HG03378 (cell line): ENCODE results near the gene HBM.
"Not testable (repeated sequence)": the region's sequence is repeated elsewhere in the genome, so short reads cannot be mapped to it uniquely, and the experiment has no call there.

ENCODE experiments used
- ATAC-seq: cut with Tn5 transposase; IDR thresholded peaks from one replicate; pipeline ENCODE4 v1.9.1; 2021; ENCODE audit warnings: mild to moderate bottlenecking, moderate library complexity; ENCODE audit not compliant: unreplicated experiment

Gene HBM

DNA sequence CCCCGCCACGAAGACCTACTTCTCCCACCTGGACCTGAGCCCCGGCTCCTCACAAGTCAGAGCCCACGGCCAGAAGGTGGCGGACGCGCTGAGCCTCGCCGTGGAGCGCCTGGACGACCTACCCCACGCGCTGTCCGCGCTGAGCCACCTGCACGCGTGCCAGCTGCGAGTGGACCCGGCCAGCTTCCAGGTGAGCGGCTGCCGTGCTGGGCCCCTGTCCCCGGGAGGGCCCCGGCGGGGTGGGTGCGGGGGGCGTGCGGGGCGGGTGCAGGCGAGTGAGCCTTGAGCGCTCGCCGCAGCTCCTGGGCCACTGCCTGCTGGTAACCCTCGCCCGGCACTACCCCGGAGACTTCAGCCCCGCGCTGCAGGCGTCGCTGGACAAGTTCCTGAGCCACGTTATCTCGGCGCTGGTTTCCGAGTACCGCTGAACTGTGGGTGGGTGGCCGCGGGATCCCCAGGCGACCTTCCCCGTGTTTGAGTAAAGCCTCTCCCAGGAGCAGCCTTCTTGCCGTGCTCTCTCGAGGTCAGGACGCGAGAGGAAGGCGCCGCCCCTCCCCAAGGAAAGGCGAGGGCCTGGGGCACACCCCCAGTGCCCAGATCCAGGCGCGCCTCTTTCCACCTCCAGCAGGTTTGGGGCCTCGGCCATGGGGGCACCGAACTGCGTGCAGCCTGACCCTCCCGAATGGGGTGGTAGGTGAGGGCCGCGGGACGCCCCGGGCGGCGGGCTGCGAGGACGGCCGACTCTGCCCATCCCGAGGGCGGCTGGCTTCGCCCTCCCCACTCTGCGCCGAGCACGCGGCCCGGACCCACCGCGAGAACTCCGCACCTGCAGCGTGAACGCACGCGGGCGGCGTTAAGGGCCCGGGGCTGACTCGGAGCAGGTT, 15.1 kb downstream of the HBM start:
- ATAC-seq = no peak

GRCh38 chr16:181565-182021, 15.8 kb downstream of the HBM start:
- ATAC-seq = no peak

DNA sequence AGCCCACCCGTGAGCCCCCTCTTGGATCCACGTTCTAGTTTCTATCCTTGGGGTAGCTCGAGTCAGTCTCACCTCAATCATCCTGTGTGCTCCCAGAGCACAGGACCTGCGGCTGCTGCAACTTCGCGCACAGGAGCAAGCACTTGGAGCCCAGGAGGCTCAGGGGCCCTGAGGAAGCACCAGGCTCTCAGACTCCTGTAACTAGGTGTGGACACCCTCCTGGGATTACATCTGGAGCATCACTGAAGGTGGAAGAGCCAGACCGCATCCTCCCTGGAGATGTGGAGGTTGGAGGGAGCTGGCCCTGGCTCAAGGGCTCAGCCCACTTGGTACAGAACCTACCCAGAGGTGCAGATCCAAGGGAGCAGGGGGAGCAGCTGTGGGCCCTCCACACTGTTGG, 17.2 kb downstream of the HBM start:
- ATAC-seq = no peak

DNA sequence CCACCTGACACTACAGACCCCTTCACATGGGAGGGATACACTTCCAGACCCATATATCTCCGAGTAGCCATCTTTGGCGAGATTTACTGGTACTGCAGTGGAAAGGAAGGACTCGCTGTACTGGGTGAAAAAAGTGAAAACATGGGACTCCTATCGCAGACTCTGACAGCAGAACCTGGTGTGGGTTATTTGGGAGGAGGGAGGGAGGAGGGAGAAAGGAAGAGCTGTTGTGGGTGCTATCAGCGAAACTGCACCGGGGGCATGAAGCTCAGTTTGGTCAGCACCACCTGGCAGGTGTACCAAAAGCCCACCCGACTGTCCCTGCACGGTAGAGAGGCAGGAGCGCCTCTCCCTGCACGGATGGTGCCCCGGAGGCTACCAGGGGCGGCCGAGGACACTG, 19.4 kb downstream of the HBM start:
- ATAC-seq = no peak

GRCh38 chr16:185691-186090, 19.9 kb downstream of the HBM start:
- ATAC-seq = no peak

- ATAC-seq = no peak
These were observed 21.6 kb downstream of the HBM start for GRCh38 chr16:187330-187729.

DNA sequence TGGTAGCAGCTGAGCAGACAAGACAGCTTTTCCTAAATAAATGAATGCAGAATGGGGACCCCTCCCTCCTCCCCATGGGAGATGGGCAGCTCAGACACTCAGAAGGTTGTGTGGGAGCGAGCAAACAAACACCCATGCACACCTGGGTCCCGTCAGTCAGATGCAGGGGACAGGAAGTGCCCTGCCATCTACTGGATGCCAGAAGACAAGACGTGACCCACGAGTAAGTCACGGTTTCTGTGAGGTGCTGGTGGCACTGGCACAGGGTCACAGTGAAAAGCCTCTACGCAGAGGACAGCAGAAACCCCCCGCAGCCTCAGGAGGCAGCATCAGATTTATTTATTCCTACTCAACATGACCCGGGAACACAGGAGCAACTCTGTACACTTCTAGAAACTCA, 22.9 kb downstream of the HBM start:
- no peak for ATAC-seq

- ATAC-seq = no peak
These were observed 23.9 kb downstream of the HBM start for GRCh38 chr16:189604-190186.

DNA sequence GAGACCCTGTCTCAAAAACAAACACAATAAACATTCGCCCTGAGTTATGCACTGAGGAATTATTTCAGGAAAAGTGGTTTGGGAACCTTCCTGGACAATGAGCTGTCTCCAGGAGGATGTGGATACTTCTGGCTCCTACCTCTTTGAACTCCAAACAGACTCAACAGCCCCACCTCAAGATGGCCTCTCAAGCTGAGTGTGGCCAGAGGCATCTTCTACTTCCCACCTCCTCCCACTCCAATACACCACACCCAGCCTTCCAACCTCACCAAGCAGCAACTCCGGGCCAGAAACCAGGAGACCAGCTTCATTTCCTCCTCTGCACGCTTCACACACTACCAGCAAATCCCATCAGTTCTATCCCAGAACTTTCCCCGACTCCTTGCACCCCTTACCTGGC, 26.1 kb downstream of the HBM start:
- ATAC-seq = no peak

DNA sequence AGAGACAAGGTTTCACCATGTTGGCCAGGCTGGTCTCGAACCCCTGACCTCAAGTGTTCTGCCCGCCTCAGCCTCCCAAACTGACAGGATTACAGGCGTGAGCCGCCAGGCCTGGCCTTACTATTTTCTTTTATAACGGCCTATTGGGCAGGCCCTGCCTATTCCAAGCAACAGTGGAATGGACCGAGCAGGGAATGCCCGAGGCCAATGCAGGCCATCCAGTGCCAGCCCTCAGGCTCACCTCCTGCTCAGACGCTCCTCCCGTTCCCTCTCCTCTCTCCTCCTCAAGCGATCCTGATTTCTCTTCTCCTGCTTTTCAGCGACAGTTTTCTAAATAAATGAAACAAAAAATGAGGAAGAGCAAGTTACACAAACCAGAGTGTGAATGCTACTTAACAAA, 26.9 kb downstream of the HBM start:
- ATAC-seq = no peak

DNA sequence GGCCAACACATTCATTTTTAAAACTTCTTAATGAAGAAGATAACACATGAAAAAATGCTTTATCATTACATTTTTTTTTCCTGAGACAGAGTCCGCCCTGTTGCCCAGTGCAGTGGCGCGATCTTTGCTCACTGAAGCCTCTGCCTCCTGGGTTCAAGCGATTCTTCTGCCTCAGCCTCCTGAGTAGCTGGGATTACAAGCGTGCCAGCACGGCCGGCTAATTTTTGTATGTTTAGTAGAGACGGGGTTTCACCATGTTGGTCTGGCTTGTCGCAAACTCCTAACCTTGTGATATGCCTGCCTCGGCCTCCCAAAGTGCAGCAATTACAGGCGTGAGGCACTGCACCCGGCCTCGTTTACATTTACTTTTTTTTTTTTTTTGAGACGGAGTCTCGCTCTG, 27.7 kb downstream of the HBM start:
- no peak for ATAC-seq

DNA sequence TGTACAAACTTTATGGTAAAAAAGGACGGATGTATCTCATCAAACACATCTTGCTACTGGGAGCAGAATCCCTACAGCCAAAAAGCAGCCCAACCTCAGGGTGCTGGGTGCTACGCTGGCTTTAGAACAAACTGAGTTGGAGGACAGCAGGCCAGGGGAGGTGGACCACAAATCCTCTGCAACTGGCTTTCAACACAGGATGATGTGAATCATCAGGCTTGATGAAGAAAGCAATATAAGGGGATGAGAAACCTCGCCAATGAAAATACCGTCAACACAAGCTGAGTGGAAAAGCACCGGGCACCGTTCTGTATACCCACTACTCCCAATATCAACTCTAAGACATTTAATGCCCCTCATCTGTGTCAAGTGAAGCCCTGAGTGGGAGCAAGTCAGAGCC, 28.7 kb downstream of the HBM start:
- no peak for ATAC-seq

DNA sequence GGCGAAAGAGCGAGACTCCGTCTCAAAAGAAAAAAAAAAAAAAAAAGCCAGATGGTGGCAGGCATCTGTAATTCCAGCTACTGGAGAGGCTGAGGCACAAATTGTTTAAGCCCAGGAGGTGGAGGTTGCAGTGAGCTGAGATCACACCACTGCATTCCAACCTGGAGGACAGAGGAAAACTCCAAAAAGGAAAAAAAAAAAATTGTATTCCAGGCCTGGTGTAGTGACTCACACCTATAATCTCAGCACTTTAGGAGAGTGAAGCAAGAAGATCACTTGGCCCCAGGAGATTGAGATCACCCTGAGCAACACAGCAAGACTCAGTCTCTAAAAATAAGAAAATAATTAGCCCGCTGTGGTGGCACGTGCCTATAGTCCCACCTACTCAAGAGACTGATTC, 34.6 kb downstream of the HBM start:
- ATAC-seq = no peak

GRCh38 chr16:203246-203645, 37.5 kb downstream of the HBM start:
- no peak for ATAC-seq

DNA sequence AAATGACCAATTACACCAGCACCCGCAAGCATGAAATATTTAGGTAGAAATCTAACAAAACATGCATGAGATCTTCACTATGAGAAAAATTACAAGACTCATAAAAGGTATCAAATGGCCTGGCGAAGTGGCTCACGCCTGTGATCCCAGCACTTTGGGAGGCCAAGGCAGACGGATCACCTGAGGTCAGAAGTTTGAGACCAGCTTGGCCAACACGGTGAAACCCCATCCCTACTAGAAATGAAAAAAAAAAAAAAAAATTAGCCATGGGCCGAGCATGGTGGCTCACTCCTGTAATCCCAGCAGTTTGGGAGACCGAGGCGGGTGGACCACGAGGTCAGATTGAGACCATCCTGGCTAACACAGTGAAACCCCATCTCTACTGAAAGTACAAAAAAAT, 38.3 kb downstream of the HBM start:
- ATAC-seq = not testable (repeated sequence)

GRCh38 chr16:209359-209758, 43.6 kb downstream of the HBM start:
- ATAC-seq = not testable (repeated sequence)

DNA sequence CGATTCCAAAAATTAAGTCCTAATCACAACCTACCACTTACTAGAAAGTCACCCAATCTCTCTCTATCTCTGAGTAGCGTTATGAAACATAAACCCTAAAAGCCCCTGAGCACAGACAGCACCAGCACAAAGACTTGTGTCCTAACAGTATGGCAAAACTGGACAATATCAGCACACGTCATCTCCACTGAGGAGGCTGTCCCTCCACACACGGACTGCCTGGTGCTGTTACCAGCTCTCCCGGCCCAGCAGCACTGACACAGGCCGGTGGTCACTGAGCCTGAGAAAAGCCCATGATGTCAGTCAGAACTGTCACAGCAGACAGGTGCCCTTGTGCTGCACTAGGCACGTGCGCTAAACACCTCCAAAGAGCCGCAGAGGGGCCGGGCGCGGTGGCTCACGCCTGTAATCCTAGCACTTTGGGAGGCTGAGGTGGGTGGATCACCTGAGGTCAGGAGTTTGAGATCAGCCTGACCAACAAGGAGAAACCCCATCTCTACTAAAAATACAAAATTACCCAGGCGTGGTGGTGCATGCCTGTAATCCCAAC, 45.9 kb downstream of the HBM start:
- not testable (repeated sequence) for ATAC-seq

DNA sequence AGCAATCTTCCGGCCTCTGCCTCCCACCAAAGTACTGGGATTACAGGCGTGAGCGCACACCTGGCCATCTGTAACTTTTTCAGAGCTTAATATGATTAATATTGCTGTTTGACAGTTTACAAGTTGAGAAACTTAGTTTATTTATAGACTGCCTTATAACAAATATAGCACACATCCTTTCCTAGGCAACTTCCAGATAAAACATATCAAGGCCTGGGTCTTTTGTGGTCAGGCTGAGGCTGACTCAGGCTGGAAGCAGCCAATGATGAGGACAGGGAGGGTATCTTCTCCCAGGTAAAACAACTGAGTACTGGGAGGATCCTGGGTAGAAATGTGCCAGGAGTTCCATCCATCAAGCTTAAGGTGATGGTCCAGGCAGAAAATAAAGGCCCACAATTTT, 47.2 kb downstream of the HBM start:
- no peak for ATAC-seq
